ENCODE measurements around the gene HRG.
"Not testable (repeated sequence)": the region's sequence is repeated elsewhere in the genome, so short reads cannot be mapped to it uniquely, and the experiment has no call there.

HRG gene

DNA sequence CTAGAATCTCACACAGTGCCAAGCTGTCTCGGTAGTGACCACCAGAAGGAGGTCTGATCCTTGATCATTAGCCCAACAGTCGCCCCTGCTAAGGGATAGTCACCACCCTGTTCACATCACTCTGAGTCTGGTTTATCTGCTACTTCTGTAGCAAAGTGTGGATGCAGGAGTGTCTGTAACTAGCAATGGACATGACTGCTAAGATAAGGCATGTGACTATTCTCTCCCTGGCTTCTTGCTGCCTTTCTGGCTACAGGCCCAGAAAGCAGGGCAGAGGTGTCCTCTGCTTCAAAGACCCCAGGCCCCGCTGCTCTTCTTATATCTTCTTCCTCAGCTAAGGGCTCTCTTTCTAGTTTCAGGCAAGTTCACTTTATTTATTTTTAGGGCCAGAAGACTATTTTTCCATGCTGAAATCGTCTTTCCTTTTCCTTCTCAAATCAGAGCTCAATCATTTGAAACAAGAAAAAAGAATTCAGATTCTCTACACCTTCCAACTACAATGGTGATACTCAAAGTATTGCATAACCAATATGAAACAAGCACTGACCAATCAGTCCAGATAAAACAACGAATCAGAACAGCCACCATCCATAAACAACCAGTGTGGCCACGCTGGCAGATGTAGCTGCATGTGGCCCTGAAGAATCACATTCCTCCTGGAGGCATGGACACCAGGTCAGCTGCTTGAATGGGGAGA, 43.3 kb downstream of the HRG start:
- TF ChIP-seq, protein P1, sequence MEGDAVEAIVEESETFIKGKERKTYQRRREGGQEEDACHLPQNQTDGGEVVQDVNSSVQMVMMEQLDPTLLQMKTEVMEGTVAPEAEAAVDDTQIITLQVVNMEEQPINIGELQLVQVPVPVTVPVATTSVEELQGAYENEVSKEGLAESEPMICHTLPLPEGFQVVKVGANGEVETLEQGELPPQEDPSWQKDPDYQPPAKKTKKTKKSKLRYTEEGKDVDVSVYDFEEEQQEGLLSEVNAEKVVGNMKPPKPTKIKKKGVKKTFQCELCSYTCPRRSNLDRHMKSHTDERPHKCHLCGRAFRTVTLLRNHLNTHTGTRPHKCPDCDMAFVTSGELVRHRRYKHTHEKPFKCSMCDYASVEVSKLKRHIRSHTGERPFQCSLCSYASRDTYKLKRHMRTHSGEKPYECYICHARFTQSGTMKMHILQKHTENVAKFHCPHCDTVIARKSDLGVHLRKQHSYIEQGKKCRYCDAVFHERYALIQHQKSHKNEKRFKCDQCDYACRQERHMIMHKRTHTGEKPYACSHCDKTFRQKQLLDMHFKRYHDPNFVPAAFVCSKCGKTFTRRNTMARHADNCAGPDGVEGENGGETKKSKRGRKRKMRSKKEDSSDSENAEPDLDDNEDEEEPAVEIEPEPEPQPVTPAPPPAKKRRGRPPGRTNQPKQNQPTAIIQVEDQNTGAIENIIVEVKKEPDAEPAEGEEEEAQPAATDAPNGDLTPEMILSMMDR (IDR thresholded peaks at IDR 0.05; ENCODE audit: low read depth, low read length, missing control alignments), result no peak
- DNase-seq (ENCODE audit: low read depth), result no peak
- in situ Hi-C loops (cut with HindIII; ENCODE audit: low sequenced_read_pairs), result no loop called here
- no peak overlapping the region for H3K4me3 ChIP-seq (ENCODE audit: low read depth, low read length)

DNA sequence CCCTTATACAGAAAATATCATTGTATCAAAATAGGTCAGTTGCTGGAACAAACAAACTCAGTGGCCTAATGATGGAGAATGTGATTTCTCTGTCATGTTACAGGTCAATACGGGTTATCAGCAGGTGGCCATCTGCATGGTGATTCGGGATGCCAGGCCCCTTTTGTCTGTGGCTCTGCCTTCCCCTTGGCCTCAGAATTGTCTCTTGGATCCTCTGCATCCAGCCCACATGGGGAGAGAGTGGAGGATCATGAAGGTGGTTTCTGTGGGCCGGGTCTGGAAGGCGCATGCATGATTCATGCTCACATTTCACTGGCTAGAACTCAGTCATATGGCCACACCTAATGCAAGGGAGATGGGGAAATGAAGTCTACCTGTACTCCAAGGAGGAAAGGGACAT, 44.9 kb downstream of the HRG start:
- in situ Hi-C loops (cut with HindIII; ENCODE audit: low sequenced_read_pairs); DNase-seq (ENCODE audit: low read depth); H3K4me3 ChIP-seq (ENCODE audit: low read depth, low read length): not testable (repeated sequence)

DNA sequence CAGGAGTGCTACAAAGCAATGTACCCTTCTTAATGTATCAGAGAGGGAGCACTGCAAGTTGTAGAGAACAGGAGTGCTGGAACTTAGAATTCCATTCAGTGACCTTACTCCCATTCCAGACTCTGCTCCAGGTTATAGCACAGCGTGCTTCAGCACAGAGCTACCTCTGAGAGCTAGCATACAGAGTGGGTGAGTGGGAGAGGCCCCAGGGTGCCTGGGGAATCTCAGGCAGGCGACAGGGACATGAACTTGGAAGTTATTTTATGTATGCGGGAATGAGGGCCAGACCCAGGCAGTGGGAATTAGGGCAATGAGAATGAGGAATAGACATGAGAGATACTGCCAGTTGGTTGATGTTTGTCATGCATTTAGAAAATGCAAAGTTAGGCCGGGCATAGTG, 47.7 kb downstream of the HRG start:
- no peak for DNase-seq (ENCODE audit: low read depth)
- no peak overlapping the region for H3K4me3 ChIP-seq (ENCODE audit: low read depth, low read length)
- TF ChIP-seq, protein P1 (IDR thresholded peaks at IDR 0.05; ENCODE audit: low read depth, low read length, missing control alignments), result no peak
- in situ Hi-C loops (cut with HindIII; ENCODE audit: low sequenced_read_pairs), result no loop called here

DNA sequence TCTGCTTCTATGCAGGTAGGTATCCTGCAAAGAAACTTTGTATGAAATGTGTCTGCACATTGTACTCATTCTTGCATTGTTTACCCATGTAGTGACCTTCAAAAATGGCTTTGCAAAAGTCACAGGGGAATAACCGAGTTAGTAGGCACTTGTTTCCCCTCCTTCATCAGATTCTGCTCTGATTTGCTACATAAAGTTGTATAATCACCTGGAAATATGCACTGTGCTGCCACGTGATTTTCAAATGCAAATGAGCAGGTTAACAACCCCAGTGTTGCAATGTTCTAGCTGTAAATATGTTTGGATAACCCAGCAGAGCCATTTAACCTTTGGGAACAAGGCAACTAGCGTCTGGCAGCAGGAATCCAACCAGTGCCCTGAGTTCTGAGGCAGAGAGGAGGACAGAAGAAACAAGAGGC, 51.2 kb downstream of the HRG start, which contains the start of gene KNG1:
TSS of gene KNG1 (plus strand) at position 321 of the 419 bp plus-strand sequence. CDS start 184 bp downstream, outside the sequence.
- DNase-seq (ENCODE audit: low read depth), result no peak
- no peak within 1 kb of the TSS for H3K4me3 ChIP-seq (ENCODE audit: low read depth, low read length)
- in situ Hi-C loops (cut with HindIII; ENCODE audit: low sequenced_read_pairs), result no loop called here
- TF ChIP-seq, protein P1 (IDR thresholded peaks at IDR 0.05; ENCODE audit: low read depth, low read length, missing control alignments), result no peak

DNA sequence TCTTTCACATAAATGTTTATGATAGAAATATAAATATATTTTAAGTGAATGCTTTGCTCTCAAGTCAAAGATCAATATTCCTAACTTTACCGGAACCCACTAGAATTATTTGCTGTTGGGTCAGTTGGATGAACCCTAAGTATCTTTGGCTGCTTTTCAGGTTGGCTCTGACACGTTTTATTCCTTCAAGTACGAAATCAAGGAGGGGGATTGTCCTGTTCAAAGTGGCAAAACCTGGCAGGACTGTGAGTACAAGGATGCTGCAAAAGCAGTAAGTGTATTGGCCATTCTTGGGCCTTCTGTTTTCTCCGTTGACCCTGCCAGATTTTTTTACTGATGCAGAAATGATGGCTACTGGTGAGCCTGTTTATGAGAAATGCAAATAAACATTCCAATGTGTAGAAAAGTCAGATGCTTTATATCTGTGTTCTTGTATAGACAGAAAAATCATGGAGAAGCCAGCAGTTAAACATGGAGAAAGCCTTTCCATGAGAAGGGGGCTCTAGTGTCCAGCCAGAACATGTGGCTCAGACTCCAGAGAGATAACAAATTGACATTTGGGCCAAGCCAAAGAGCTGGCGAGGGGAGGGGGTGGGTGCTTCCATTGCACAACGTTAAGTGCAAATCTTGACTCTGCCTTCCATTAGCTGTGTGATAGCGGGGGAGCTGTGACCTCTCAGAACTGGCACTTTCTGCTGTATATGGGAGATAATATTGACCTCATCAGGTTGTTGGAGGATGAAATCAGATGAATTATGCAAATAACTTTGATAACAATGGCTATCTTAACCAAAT, 54.3 kb downstream of the HRG start:
- no peak for DNase-seq (ENCODE audit: low read depth)
- H3K4me3 ChIP-seq (ENCODE audit: low read depth, low read length), result no peak overlapping the region
- in situ Hi-C loops (cut with HindIII; ENCODE audit: low sequenced_read_pairs), result no loop called here
- TF ChIP-seq, protein P1 (IDR thresholded peaks at IDR 0.05; ENCODE audit: low read depth, low read length, missing control alignments), result no peak

DNA sequence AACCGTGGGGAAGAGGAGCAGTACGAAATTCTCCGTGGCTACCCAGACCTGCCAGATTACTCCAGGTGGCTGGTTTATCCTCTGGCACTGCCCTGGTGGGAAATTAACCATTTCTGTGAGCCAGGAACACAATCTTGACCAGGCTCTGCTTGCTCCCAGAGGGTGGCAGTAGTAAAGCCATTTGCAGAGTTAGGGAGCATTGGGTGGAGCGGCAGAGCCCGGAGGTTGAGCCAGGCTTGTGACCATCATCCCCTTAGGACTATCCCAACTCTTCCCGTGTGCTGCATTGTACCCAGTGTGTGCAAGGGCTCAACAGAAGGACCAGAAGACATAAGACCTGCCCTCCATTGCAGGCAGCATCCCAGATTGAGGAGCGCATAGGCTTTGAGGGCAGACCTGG, 56.6 kb downstream of the HRG start:
- TF ChIP-seq, protein P1 (IDR thresholded peaks at IDR 0.05; ENCODE audit: low read depth, low read length, missing control alignments), result no peak
- in situ Hi-C loops (cut with HindIII; ENCODE audit: low sequenced_read_pairs), result no loop called here
- DNase-seq (ENCODE audit: low read depth), result no peak
- no peak overlapping the region for H3K4me3 ChIP-seq (ENCODE audit: low read depth, low read length)

DNA sequence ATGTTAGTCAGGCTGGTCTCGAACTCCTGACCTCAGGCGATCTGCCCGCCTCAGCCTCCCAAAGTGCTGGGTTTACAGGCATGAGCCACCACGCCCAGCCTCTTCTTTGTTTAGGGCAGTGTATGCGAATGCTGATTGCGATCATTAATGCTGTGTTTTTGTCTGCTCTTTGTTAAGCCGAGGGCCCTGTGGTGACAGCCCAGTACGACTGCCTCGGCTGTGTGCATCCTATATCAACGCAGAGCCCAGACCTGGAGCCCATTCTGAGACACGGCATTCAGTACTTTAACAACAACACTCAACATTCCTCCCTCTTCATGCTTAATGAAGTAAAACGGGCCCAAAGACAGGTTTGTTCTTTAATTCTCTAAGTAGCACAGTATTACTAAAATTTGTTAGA, 59.1 kb downstream of the HRG start:
- in situ Hi-C loops (cut with HindIII; ENCODE audit: low sequenced_read_pairs), result no loop called here
- H3K4me3 ChIP-seq (ENCODE audit: low read depth, low read length), result no peak overlapping the region
- DNase-seq (ENCODE audit: low read depth), result no peak
- TF ChIP-seq, protein P1 (IDR thresholded peaks at IDR 0.05; ENCODE audit: low read depth, low read length, missing control alignments), result no peak

Data from astrocyte of the cerebellum (primary cell).